Neuronal stem cell (in vitro differentiated cells): ENCODE measurements around the gene FZD1.

ENCODE experiments used
- DNase-seq: peaks from one replicate; pipeline ENCODE4 v3.0.0-alpha.2; 2013; ENCODE audit warnings: low spot score
- H2AFZ ChIP-seq: one replicate; pipeline ENCODE4 v1.6.1; 2013; ENCODE audit warnings: mild to moderate bottlenecking, low read length, inconsistent platforms
- H2AK5ac ChIP-seq: 2 replicates; pipeline ENCODE4 v1.6.1; 2013; ENCODE audit warnings: low read depth, mild to moderate bottlenecking, inconsistent platforms, low read length, moderate library complexity, mixed read lengths
- H2BK120ac ChIP-seq: 2 replicates; pipeline ENCODE4 v1.6.1; 2013; ENCODE audit warnings: low read depth, mild to moderate bottlenecking, inconsistent platforms, low read length, moderate library complexity, mixed read lengths
- H2BK12ac ChIP-seq: one replicate; pipeline ENCODE4 v1.6.1; 2013; ENCODE audit warnings: low read length, inconsistent platforms
- H2BK15ac ChIP-seq: 2 replicates; pipeline ENCODE4 v1.6.1; 2013; ENCODE audit warnings: mild to moderate bottlenecking, low read length, inconsistent platforms, mixed read lengths
- H2BK5ac ChIP-seq: one replicate; pipeline ENCODE4 v1.6.1; 2013; ENCODE audit warnings: inconsistent platforms, mild to moderate bottlenecking, low read length, moderate library complexity
- H3K14ac ChIP-seq: one replicate; pipeline ENCODE4 v1.6.1; 2013; ENCODE audit warnings: low read length, inconsistent platforms
- H3K18ac ChIP-seq: 2 replicates; pipeline ENCODE4 v1.6.1; 2013; ENCODE audit warnings: low read length, inconsistent platforms
- H3K23ac ChIP-seq: 2 replicates; pipeline ENCODE4 v1.6.1; 2013; ENCODE audit warnings: low read depth, mild to moderate bottlenecking, mixed read lengths, low read length, inconsistent platforms; ENCODE audit not compliant: poor library complexity
- H3K27ac ChIP-seq: replicated peaks from 3 replicates; pipeline ENCODE4 v1.5.1; 2013; ENCODE audit warnings: low read length, inconsistent platforms
- H3K27me3 ChIP-seq, 3 experiments: 2 replicates each; pipeline ENCODE4 v1.6.1; 2013; ENCODE audit warnings: low read length in 3 of 3, mild to moderate bottlenecking in 2 of 3, inconsistent platforms in 1 of 3, low read depth in 1 of 3, mixed read lengths in 1 of 3, moderate library complexity in 1 of 3; ENCODE audit not compliant: control insufficient read depth in 3 of 3, insufficient read depth in 3 of 3
- H3K36me3 ChIP-seq, 2 donors: replicated peaks in 1 of 2; 2 replicates each; pipeline ENCODE4 v1.6.1; 2013; ENCODE audit warnings: low read length in 2 of 2; ENCODE audit not compliant: control insufficient read depth in 2 of 2, insufficient read depth in 2 of 2
- H3K4ac ChIP-seq: 2 replicates; pipeline ENCODE4 v1.6.1; 2013; ENCODE audit warnings: inconsistent platforms, mild to moderate bottlenecking, low read length, moderate library complexity
- H3K4me1 ChIP-seq, 2 donors: 1 replicate in 1 of 2; 2 replicates in 1 of 2; pipeline ENCODE4 v1.6.1; 2013; ENCODE audit warnings: low read length in 2 of 2, low read depth in 1 of 2; ENCODE audit not compliant: control insufficient read depth in 2 of 2, insufficient read depth in 1 of 2
- H3K4me2 ChIP-seq: one replicate; pipeline ENCODE4 v1.6.1; 2013; ENCODE audit warnings: mild to moderate bottlenecking, low read length, inconsistent platforms; ENCODE audit not compliant: insufficient read depth, poor library complexity, severe bottlenecking
- H3K4me3 ChIP-seq, 2 donors: 2 replicates each; pipeline ENCODE4 v1.5.1; 2013; ENCODE audit warnings: low read length in 2 of 2, mild to moderate bottlenecking in 2 of 2, inconsistent platforms in 1 of 2, moderate library complexity in 1 of 2
- H3K79me1 ChIP-seq: one replicate; pipeline ENCODE4 v1.6.1; 2013; ENCODE audit warnings: low read depth, mild to moderate bottlenecking, inconsistent platforms, low read length, moderate library complexity
- H3K9ac ChIP-seq: one replicate; pipeline ENCODE4 v1.6.1; 2013; ENCODE audit warnings: mild to moderate bottlenecking, low read depth, low read length, inconsistent platforms; ENCODE audit not compliant: poor library complexity
- H3K9me3 ChIP-seq, 2 donors: replicated peaks in 1 of 2; 2 replicates each; pipeline versions ENCODE3 to v1.6.1; 2013; ENCODE audit warnings: low read length in 2 of 2, mild to moderate bottlenecking in 2 of 2, inconsistent platforms in 1 of 2, low read depth in 1 of 2, mixed read lengths in 1 of 2, moderate library complexity in 1 of 2; ENCODE audit not compliant: control insufficient read depth in 2 of 2, insufficient read depth in 1 of 2
- H4K8ac ChIP-seq: one replicate; pipeline ENCODE4 v1.6.1; 2013; ENCODE audit warnings: low read depth, mild to moderate bottlenecking, inconsistent platforms, low read length, moderate library complexity
- H4K91ac ChIP-seq: one replicate; pipeline ENCODE4 v1.6.1; 2013; ENCODE audit warnings: low read length, low read depth, mild to moderate bottlenecking, inconsistent platforms; ENCODE audit not compliant: poor library complexity
- WGBS, 2 donors: extraction: QIAGEN DNeasy Blood & Tissue Kit; methylation state at CpG; one replicate each; pipeline ENCODE4 v1.1.7; 2013; ENCODE audit warnings: missing lambda C conversion rate in 2 of 2, mixed read lengths in 1 of 2; ENCODE audit not compliant: insufficient read length in 2 of 2, insufficient replicate concordance in 1 of 2; ENCODE audit errors: extremely low coverage in 2 of 2; 5-methylcytosine and 5-hydroxymethylcytosine counted together

FZD1 gene

DNA sequence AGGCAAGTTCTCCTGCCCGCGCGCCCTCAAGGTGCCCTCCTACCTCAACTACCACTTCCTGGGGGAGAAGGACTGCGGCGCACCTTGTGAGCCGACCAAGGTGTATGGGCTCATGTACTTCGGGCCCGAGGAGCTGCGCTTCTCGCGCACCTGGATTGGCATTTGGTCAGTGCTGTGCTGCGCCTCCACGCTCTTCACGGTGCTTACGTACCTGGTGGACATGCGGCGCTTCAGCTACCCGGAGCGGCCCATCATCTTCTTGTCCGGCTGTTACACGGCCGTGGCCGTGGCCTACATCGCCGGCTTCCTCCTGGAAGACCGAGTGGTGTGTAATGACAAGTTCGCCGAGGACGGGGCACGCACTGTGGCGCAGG is 1.4 kb downstream of the FZD1 start:
- no peak overlapping the region for H4K8ac ChIP-seq
- H2BK15ac ChIP-seq, result peak overlapping the region; percentile 91
- H2BK12ac ChIP-seq, result no peak overlapping the region
- H3K23ac ChIP-seq, result peak overlapping the region; percentile 83
- H3K4ac ChIP-seq, result no peak overlapping the region
- H3K27ac ChIP-seq, result no peak overlapping the region
- peak overlapping the region; percentile 87 for H3K9ac ChIP-seq
- peak overlapping the region; percentile 95 for H2AK5ac ChIP-seq
- H4K91ac ChIP-seq, result no peak overlapping the region
- H2BK5ac ChIP-seq, result no peak overlapping the region
- peaks cover 11% of the 10 kb centered on the region for H3K79me1 ChIP-seq
- no peak overlapping the region for H2AFZ ChIP-seq
- H3K4me3 ChIP-seq, result peak overlapping the region; percentile 77 to 93
- peaks cover 0 to 43% of the 10 kb centered on the region in 2 donors for H3K36me3 ChIP-seq
- DNase-seq, result no peak
- peak overlapping the region; percentile 71 for H3K18ac ChIP-seq
- H3K27me3 ChIP-seq, result peaks cover 0 to 35% (median 0%) of the 10 kb centered on the region in 3 experiments
- H3K4me2 ChIP-seq, result peak overlapping the region; percentile 92
- peak overlapping the region; percentile 77 for H3K14ac ChIP-seq
- H3K4me1 ChIP-seq, result peaks cover 12 to 17% of the 10 kb centered on the region in 2 donors
- peak overlapping the region; percentile 2 for H2BK120ac ChIP-seq
- H3K9me3 ChIP-seq, result peaks cover 0 to 31% of the 10 kb centered on the region in 2 donors
- WGBS, 2 donors, result no CpG with 5 or more reads among the region's 31 CpGs

DNA sequence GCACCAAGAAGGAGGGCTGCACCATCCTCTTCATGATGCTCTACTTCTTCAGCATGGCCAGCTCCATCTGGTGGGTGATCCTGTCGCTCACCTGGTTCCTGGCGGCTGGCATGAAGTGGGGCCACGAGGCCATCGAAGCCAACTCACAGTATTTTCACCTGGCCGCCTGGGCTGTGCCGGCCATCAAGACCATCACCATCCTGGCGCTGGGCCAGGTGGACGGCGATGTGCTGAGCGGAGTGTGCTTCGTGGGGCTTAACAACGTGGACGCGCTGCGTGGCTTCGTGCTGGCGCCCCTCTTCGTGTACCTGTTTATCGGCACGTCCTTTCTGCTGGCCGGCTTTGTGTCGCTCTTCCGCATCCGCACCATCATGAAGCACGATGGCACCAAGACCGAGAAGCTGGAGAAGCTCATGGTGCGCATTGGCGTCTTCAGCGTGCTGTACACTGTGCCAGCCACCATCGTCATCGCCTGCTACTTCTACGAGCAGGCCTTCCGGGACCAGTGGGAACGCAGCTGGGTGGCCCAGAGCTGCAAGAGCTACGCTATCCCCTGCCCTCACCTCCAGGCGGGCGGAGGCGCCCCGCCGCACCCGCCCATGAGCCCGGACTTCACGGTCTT is 1.9 kb downstream of the FZD1 start:
- H2BK12ac ChIP-seq, result peak overlapping the region; percentile 68
- peaks cover 0 to 35% (median 0%) of the 10 kb centered on the region in 3 experiments for H3K27me3 ChIP-seq
- peaks cover 0 to 43% of the 10 kb centered on the region in 2 donors for H3K36me3 ChIP-seq
- H3K79me1 ChIP-seq, result peaks cover 11% of the 10 kb centered on the region
- H3K9me3 ChIP-seq, result peaks cover 0 to 31% of the 10 kb centered on the region in 2 donors
- H2AK5ac ChIP-seq, result peak overlapping the region; percentile 95
- no CpG with 5 or more reads among the region's 43 CpGs for WGBS, 2 donors
- peak overlapping the region; percentile 77 for H3K14ac ChIP-seq
- peak overlapping the region; percentile 92 for H3K4me2 ChIP-seq
- peak overlapping the region; percentile 91 for H2BK15ac ChIP-seq
- H2BK5ac ChIP-seq, result peak overlapping the region; percentile 42
- no peak overlapping the region for H3K27ac ChIP-seq
- peaks cover 12 to 17% of the 10 kb centered on the region in 2 donors for H3K4me1 ChIP-seq
- H3K9ac ChIP-seq, result peak overlapping the region; percentile 87
- H4K8ac ChIP-seq, result no peak overlapping the region
- no peak overlapping the region for H2AFZ ChIP-seq
- H3K23ac ChIP-seq, result peak overlapping the region; percentile 83
- H3K4me3 ChIP-seq, result peak overlapping the region; percentile 77 to 93
- peak overlapping the region; percentile 46 for H4K91ac ChIP-seq
- no peak overlapping the region for H2BK120ac ChIP-seq
- peak overlapping the region; percentile 87 for H3K18ac ChIP-seq
- no peak for DNase-seq
- no peak overlapping the region for H3K4ac ChIP-seq

DNA sequence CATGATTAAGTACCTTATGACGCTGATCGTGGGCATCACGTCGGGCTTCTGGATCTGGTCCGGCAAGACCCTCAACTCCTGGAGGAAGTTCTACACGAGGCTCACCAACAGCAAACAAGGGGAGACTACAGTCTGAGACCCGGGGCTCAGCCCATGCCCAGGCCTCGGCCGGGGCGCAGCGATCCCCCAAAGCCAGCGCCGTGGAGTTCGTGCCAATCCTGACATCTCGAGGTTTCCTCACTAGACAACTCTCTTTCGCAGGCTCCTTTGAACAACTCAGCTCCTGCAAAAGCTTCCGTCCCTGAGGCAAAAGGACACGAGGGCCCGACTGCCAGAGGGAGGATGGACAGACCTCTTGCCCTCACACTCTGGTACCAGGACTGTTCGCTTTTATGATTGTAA is 2.5 kb downstream of the FZD1 start:
- Histone ChIP-seq H3K4me1 (peaks cover 12 to 17% of the 10 kb centered on the region in 2 donors), H3K9me3 (peaks cover 0 to 31% of the 10 kb centered on the region in 2 donors), H3K4me3 (peak overlapping the region; percentile 77 to 93), H3K27me3 (peaks cover 0 to 35% (median 0%) of the 10 kb centered on the region in 3 experiments), H2BK15ac (no peak overlapping the region), H2AK5ac (peak overlapping the region; percentile 95), H3K14ac (no peak overlapping the region), H3K18ac (peak overlapping the region; percentile 87), H2BK120ac (no peak overlapping the region), H4K8ac (no peak overlapping the region), H4K91ac (no peak overlapping the region), H2BK12ac (no peak overlapping the region), H2AFZ (no peak overlapping the region), H3K23ac (no peak overlapping the region), H3K9ac (no peak overlapping the region), H3K4ac (no peak overlapping the region), H2BK5ac (peak overlapping the region; percentile 42), H3K27ac (no peak overlapping the region), H3K4me2 (peak overlapping the region; percentile 92), H3K36me3 (peaks cover 0 to 43% of the 10 kb centered on the region in 2 donors), H3K79me1 (peaks cover 11% of the 10 kb centered on the region)
- no peak for DNase-seq
- no CpG with 5 or more reads among the region's 20 CpGs for WGBS, 2 donors

DNA sequence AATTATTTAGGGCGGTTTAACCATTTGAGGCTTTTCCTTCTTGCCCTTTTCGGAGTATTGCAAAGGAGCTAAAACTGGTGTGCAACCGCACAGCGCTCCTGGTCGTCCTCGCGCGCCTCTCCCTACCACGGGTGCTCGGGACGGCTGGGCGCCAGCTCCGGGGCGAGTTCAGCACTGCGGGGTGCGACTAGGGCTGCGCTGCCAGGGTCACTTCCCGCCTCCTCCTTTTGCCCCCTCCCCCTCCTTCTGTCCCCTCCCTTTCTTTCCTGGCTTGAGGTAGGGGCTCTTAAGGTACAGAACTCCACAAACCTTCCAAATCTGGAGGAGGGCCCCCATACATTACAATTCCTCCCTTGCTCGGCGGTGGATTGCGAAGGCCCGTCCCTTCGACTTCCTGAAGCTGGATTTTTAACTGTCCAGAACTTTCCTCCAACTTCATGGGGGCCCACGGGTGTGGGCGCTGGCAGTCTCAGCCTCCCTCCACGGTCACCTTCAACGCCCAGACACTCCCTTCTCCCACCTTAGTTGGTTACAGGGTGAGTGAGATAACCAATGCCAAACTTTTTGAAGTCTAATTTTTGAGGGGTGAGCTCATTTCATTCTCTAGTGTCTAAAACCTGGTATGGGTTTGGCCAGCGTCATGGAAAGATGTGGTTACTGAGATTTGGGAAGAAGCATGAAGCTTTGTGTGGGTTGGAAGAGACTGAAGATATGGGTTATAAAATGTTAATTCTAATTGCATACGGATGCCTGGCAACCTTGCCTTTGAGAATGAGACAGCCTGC is 3.1 kb downstream of the FZD1 start:
- Histone ChIP-seq H3K9me3 (peaks cover 0 to 31% of the 10 kb centered on the region in 2 donors), H2AFZ (no peak overlapping the region), H4K8ac (no peak overlapping the region), H3K36me3 (peaks cover 0 to 43% of the 10 kb centered on the region in 2 donors), H2AK5ac (no peak overlapping the region), H3K23ac (no peak overlapping the region), H3K4me3 (peak overlapping the region; percentile 77 to 79), H2BK15ac (no peak overlapping the region), H3K79me1 (peaks cover 11% of the 10 kb centered on the region), H3K27ac (no peak overlapping the region), H3K4me1 (peaks cover 12 to 17% of the 10 kb centered on the region in 2 donors), H3K14ac (no peak overlapping the region), H3K18ac (no peak overlapping the region), H2BK12ac (no peak overlapping the region), H3K4me2 (peak overlapping the region; percentile 92), H3K27me3 (peaks cover 0 to 35% (median 0%) of the 10 kb centered on the region in 3 experiments), H3K9ac (peak overlapping the region; percentile 55), H2BK120ac (no peak overlapping the region), H3K4ac (no peak overlapping the region), H2BK5ac (no peak overlapping the region), H4K91ac (no peak overlapping the region)
- no peak for DNase-seq
- no CpG with 5 or more reads among the region's 29 CpGs for WGBS, 2 donors
